Epidermal melanocyte (primary cell): ENCODE data around the gene RPS8.
"Not testable (repeated sequence)": the region's sequence is repeated elsewhere in the genome, so short reads cannot be mapped to it uniquely, and the experiment has no call there.

ENCODE experiments used
- DNase-seq: peaks from one replicate; pipeline ENCODE4 v3.0.0; 2011; ENCODE audit warnings: low spot score; ENCODE audit not compliant: insufficient read length

Gene RPS8

GRCh38 chr1:44819196-44819607 is 43.9 kb downstream of the RPS8 start:
- DNase-seq = peak; percentile 24

- DNase-seq = peak; percentile 86
Observed at GRCh38 chr1:44819608-44820327, 44.4 kb downstream of the RPS8 start.

- DNase-seq = no peak
Observed at GRCh38 chr1:44820328-44821239, 45.2 kb downstream of the RPS8 start.

- DNase-seq = no peak
Observed at GRCh38 chr1:44821240-44821715, 45.9 kb downstream of the RPS8 start.

GRCh38 chr1:44822131-44822701 is 46.9 kb downstream of the RPS8 start:
- DNase-seq = no peak

- DNase-seq = no peak
Observed at GRCh38 chr1:44822981-44823451, 47.7 kb downstream of the RPS8 start.

GRCh38 chr1:44824392-44824791 is 49.1 kb downstream of the RPS8 start:
- not testable (repeated sequence) for DNase-seq

GRCh38 chr1:44826375-44827196 is 51.2 kb downstream of the RPS8 start:
- DNase-seq = no peak

GRCh38 chr1:44827197-44828002 is 52.1 kb downstream of the RPS8 start:
- DNase-seq = no peak

GRCh38 chr1:44828003-44828651 is 52.8 kb downstream of the RPS8 start:
- no peak for DNase-seq
